ENCODE data around the gene SCAMP5. TPM values are rescaled to one million over a fixed set of nuclear protein-coding genes. Genes with fewer than 3 reads are reported as not detected.
A peak's percentile ranks its signal among the peaks of the same experiment; 100 is the strongest.

Gene SCAMP5
- total and polyA plus RNA-seq, 2 of the 13 experiments (the other 11 are each of a cell fraction or from before 2014, with no cell fraction given): 34.3 to 49.0 TPM

DNA sequence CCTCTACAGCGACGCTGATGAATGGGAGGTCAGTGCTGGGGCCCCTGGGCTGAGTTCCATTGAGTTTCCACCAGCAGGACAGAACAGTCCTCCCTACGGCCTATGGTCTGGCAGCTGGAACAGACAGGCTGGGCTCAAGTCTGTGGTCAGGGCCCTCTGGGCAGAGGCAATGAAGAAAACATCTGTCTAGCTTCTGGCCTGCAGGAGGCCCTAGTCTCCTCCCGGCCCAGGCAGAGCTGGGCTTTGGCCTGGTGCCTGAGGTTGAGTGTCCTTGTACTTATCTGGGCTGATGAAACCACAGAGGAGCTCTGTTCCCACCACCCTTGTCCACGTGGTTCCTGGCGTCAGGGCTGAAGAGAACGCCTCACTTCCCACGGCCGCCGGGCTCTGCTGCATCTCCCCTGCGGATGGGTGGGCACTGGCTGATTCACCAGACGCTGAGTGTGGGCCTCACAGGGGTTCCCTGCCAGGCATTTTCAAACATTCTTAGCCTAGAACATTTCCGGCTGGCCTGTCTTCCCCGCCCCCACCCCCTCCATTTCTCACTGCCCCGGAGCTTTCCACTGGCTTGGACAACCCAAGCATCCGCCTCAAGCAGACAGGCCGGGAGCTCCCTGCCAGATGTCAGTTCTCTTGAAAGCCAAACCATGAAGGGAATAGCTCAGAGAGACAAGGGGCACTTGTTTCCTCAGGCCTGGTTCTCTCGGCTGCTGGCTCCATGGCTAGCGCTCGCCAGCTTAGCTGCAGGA, 48.3 kb downstream of the SCAMP5 start (continued):
- TF ChIP-seq ZNF569 (CRISPR knock-in tag; IDR thresholded peaks at IDR 0.05; ENCODE audit: borderline replicate concordance): no peak
- peak; percentile 72; the same call in 1 of the 2 replicates for TF ChIP-seq KLF6 (CRISPR knock-in tag; IDR thresholded peaks at IDR 0.05)
- TF ChIP-seq ZNF562 (CRISPR knock-in tag; IDR thresholded peaks at IDR 0.05; ENCODE audit: borderline replicate concordance): no peak
- TF ChIP-seq ARNT (IDR thresholded peaks at IDR 0.05): no peak
- TF ChIP-seq CCAR2 (optimal IDR thresholded peaks at IDR 0.05; ENCODE audit: low read depth, low read length): no peak
- TF ChIP-seq THYN1 (CRISPR knock-in tag; IDR thresholded peaks at IDR 0.05; ENCODE audit: borderline replicate concordance, low read depth): no peak
- TF ChIP-seq, protein P1, sequence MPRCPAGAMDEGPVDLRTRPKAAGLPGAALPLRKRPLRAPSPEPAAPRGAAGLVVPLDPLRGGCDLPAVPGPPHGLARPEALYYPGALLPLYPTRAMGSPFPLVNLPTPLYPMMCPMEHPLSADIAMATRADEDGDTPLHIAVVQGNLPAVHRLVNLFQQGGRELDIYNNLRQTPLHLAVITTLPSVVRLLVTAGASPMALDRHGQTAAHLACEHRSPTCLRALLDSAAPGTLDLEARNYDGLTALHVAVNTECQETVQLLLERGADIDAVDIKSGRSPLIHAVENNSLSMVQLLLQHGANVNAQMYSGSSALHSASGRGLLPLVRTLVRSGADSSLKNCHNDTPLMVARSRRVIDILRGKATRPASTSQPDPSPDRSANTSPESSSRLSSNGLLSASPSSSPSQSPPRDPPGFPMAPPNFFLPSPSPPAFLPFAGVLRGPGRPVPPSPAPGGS (CRISPR knock-in tag; IDR thresholded peaks at IDR 0.05): no peak
- TF ChIP-seq ARHGAP35 (CRISPR knock-in tag; IDR thresholded peaks at IDR 0.05; ENCODE audit: borderline replicate concordance): no peak
- TF ChIP-seq ZNF205 (CRISPR knock-in tag; IDR thresholded peaks at IDR 0.05): peak; percentile 54; the same call in 1 of the 2 replicates
- TF ChIP-seq KMT2B (CRISPR knock-in tag; IDR thresholded peaks at IDR 0.05): no peak
- no peak for TF ChIP-seq KIAA2018 (CRISPR knock-in tag; IDR thresholded peaks at IDR 0.05; ENCODE audit: borderline replicate concordance)
- no peak for TF ChIP-seq AKAP8 (CRISPR knock-in tag; IDR thresholded peaks at IDR 0.05)
- 0 out of 2 replicates have a peak, but pooled peaks have one; percentile 50 for TF ChIP-seq ZNF264 (CRISPR knock-in tag; IDR thresholded peaks at IDR 0.05)
- no peak for TF ChIP-seq ZBTB3 (CRISPR knock-in tag; IDR thresholded peaks at IDR 0.05; ENCODE audit: borderline replicate concordance, low read depth)
- no peak for TF ChIP-seq ZNF670 (CRISPR knock-in tag; IDR thresholded peaks at IDR 0.05; ENCODE audit: borderline replicate concordance)
- no peak for TF ChIP-seq ATRX (CRISPR knock-in tag; IDR thresholded peaks at IDR 0.05; ENCODE audit: borderline replicate concordance)
- TF ChIP-seq MXD1 (CRISPR knock-in tag; IDR thresholded peaks at IDR 0.05): peak; percentile 32; the same call in 1 of the 2 replicates
- TF ChIP-seq BORCS8-MEF2B (CRISPR knock-in tag; IDR thresholded peaks at IDR 0.05): no peak; the same call in 1 of the 2 replicates
- no peak for TF ChIP-seq KMT2A (CRISPR knock-in tag; IDR thresholded peaks at IDR 0.05)
- TF ChIP-seq MTF1 (CRISPR knock-in tag; IDR thresholded peaks at IDR 0.05): peak; percentile 48; the same call in 1 of the 2 replicates
- no peak for TF ChIP-seq ZNF20 (CRISPR knock-in tag; IDR thresholded peaks at IDR 0.05)

Measured in HepG2 (cell line).